PC-3 (cell line): ENCODE results near the gene FBN3. TPM values are rescaled to one million over a fixed set of nuclear protein-coding genes. Genes with fewer than 3 reads are reported as not detected.
A peak's percentile ranks its signal among the peaks of the same experiment; 100 is the strongest.

ENCODE experiments used
- ATAC-seq: fragments of 200-7000 bp; cut with Tn5 transposase; 2 replicates; pipeline ENCODE4 v1.9.1; 2020; ENCODE audit warnings: mild to moderate bottlenecking, moderate library complexity
- BruUV-seq: library from RNA; stranded (reverse); fragments of 400-500 nt; replicated peaks from 2 replicates; lab custom pipeline; 2021; lab: Mats Ljungman, UMichigan
- CTCF ChIA-PET: fragments of 300-600 bp; sonication (Branson Sonifier 250); formaldehyde crosslinking; loops from one replicate; lab custom pipeline; 2022; ENCODE audit warnings: antibody characterized with exemption; lab: Charles Lee
- POLR2A ChIA-PET: fragments of 300-600 bp; sonication (Branson Sonifier 250); formaldehyde crosslinking; loops from one replicate; lab custom pipeline; 2022; ENCODE audit warnings: antibody characterized with exemption; ENCODE audit not compliant: unreplicated experiment; lab: Charles Lee
- DNase-seq: peaks from one replicate; pipeline ENCODE4 v3.0.0-alpha.2; 2015
- H2AFZ ChIP-seq: fragments of 300-600 bp; sonication (generic); 2 replicates; pipeline ENCODE4 v1.6.0; 2016; ENCODE audit warnings: antibody characterized with exemption, low read length
- H3F3A ChIP-seq: fragments of 300-600 bp; sonication (generic); one replicate; pipeline ENCODE4 v1.6.0; 2017; ENCODE audit warnings: antibody characterized with exemption, low read length, control low read depth, mild to moderate bottlenecking; ENCODE audit not compliant: unreplicated experiment
- H3K27ac ChIP-seq: fragments of 300-600 bp; sonication (generic); 2 replicates; pipeline ENCODE4 v1.5.1; 2016; ENCODE audit warnings: mild to moderate bottlenecking, low read length
- H3K27me3 ChIP-seq: fragments of 300-600 bp; sonication (generic); 2 replicates; pipeline ENCODE4 v1.6.1; 2016; ENCODE audit warnings: low read length, mixed read lengths
- H3K36me3 ChIP-seq: fragments of 300-600 bp; sonication (generic); 2 replicates; pipeline ENCODE4 v1.6.1; 2016; ENCODE audit warnings: low read depth, mixed run types, low read length, mixed read lengths
- H3K4me1 ChIP-seq: fragments of 300-600 bp; sonication (generic); 2 replicates; pipeline ENCODE4 v1.5.1; 2016; ENCODE audit warnings: low read length; ENCODE audit not compliant: insufficient read depth
- H3K4me2 ChIP-seq: fragments of 300-600 bp; sonication (generic); 2 replicates; pipeline ENCODE4 v1.6.0; 2016; ENCODE audit warnings: low read length
- H3K4me3 ChIP-seq: fragments of 300-600 bp; sonication (generic); 2 replicates; pipeline ENCODE4 v1.5.1; 2016; ENCODE audit warnings: mild to moderate bottlenecking, low read length, mixed read lengths
- H3K79me2 ChIP-seq: fragments of 300-600 bp; sonication (generic); 2 replicates; pipeline ENCODE4 v1.6.1; 2017; ENCODE audit warnings: low read length, mixed read lengths
- H3K9ac ChIP-seq: fragments of 300-600 bp; sonication (generic); 2 replicates; pipeline ENCODE4 v1.6.0; 2016; ENCODE audit warnings: mild to moderate bottlenecking, low read length
- H3K9me2 ChIP-seq: fragments of 300-600 bp; sonication (generic); replicated peaks from 2 replicates; pipeline ENCODE4 v1.6.1; 2016; ENCODE audit warnings: mixed run types, low read length, mixed read lengths
- H3K9me3 ChIP-seq: fragments of 300-600 bp; sonication (generic); 2 replicates; pipeline ENCODE4 v1.6.1; 2016; ENCODE audit warnings: low read length, mixed read lengths
- H4K20me1 ChIP-seq: fragments of 300-600 bp; sonication (generic); 2 replicates; pipeline ENCODE4 v1.6.1; 2016; ENCODE audit warnings: low read length, mixed read lengths
- CTCF ChIP-seq: fragments of 300-600 bp; sonication (generic); conservative IDR thresholded peaks from 2 replicates; pipeline ENCODE4 v1.5.1; 2017; ENCODE audit warnings: antibody characterized with exemption, low read depth, mild to moderate bottlenecking, low read length
- EZH2 ChIP-seq: fragments of 300-600 bp; sonication (generic); IDR thresholded peaks from one replicate; pipeline ENCODE4 v1.6.1; 2017; ENCODE audit warnings: antibody characterized with exemption, mild to moderate bottlenecking, low read length; ENCODE audit not compliant: unreplicated experiment
- EZH2phosphoT487 ChIP-seq: fragments of 300-600 bp; sonication (generic); IDR thresholded peaks from 2 replicates; pipeline ENCODE4 v1.6.1; 2018; ENCODE audit warnings: mild to moderate bottlenecking, antibody characterized with exemption, low read length, borderline replicate concordance
- intact Hi-C: fragments of 100-400 bp; cut with micrococcal nuclease; formaldehyde crosslinking; loops from 2 replicates; pipeline ENCODE4 v1.9.0; 2023
- total RNA-seq: library from RNA; depleted of rRNA; stranded (reverse); fragments of >200 nt; gene quantifications from 2 replicates; pipeline ENCODE4 v1.2.3, GENCODE V29; 2014

The FBN3 gene
- total RNA-seq, 1 experiment from 2014 or later = under 0.01 TPM

GRCh38 chr19:8085598-8086408, 63.6 kb downstream of the FBN3 start:
- Histone ChIP-seq H3K9me2 (no peaks in the 10 kb centered on the region), H3F3A (no peaks in the 10 kb centered on the region), H4K20me1 (no peaks in the 10 kb centered on the region), H3K9ac (no peak overlapping the region), H3K79me2 (no peaks in the 10 kb centered on the region), H3K4me1 (peaks cover 10% of the 10 kb centered on the region), H3K36me3 (no peaks in the 10 kb centered on the region), H3K4me3 (no peak overlapping the region), H3K9me3 (no peaks in the 10 kb centered on the region), H2AFZ (no peak overlapping the region; the same call in 1 of the 2 replicates), H3K27ac (no peak overlapping the region), H3K4me2 (peak overlapping the region; percentile 34; the same call in 1 of the 2 replicates), H3K27me3 (no peaks in the 10 kb centered on the region)
- TF ChIP-seq CTCF (no peak), EZH2phosphoT487 (no peak), EZH2 (no peak)
- POLR2A ChIA-PET = no interaction called here
- intact Hi-C loops = no loop called here
- DNase-seq = peak; percentile 77
- no TSS peak for BruUV-seq
- CTCF ChIA-PET = no interaction called here
- ATAC-seq = peak; percentile 78

GRCh38 chr19:8084152-8084551, 65.2 kb downstream of the FBN3 start:
- Histone ChIP-seq H3K4me3 (no peak overlapping the region), H4K20me1 (no peaks in the 10 kb centered on the region), H3K36me3 (no peaks in the 10 kb centered on the region), H3K9me2 (no peaks in the 10 kb centered on the region), H2AFZ (no peak overlapping the region), H3K9me3 (no peaks in the 10 kb centered on the region), H3F3A (no peaks in the 10 kb centered on the region), H3K9ac (no peak overlapping the region), H3K27ac (no peak overlapping the region), H3K4me2 (no peak overlapping the region), H3K4me1 (peaks cover 10% of the 10 kb centered on the region), H3K27me3 (no peaks in the 10 kb centered on the region), H3K79me2 (no peaks in the 10 kb centered on the region)
- BruUV-seq = no TSS peak
- no peak for TF ChIP-seq CTCF
- DNase-seq (no peak), ATAC-seq (no peak)
- intact Hi-C loops = no loop called here
- ChIA-PET CTCF (no interaction called here), POLR2A (no interaction called here)

- Histone ChIP-seq H3K9me3 (no peaks in the 10 kb centered on the region), H3K4me1 (peaks cover 10% of the 10 kb centered on the region), H3F3A (no peaks in the 10 kb centered on the region), H3K9ac (no peak overlapping the region), H3K27ac (no peak overlapping the region), H3K36me3 (no peaks in the 10 kb centered on the region), H3K79me2 (no peaks in the 10 kb centered on the region), H4K20me1 (no peaks in the 10 kb centered on the region), H3K4me2 (no peak overlapping the region), H3K9me2 (no peaks in the 10 kb centered on the region), H3K4me3 (no peak overlapping the region), H3K27me3 (no peaks in the 10 kb centered on the region), H2AFZ (no peak overlapping the region)
- intact Hi-C loops = no loop called here
- DNase-seq = no peak
- ChIA-PET POLR2A (no interaction called here), CTCF (no interaction called here)
- no TSS peak for BruUV-seq
- no peak for ATAC-seq
- no peak for TF ChIP-seq EZH2phosphoT487
- TF ChIP-seq CTCF = no peak
- TF ChIP-seq EZH2 = no peak
Measured at GRCh38 chr19:8083141-8083540, 66.3 kb downstream of the FBN3 start.
